Dedifferentiated amniotic fluid mesenchymal stem cell (primary cell): ENCODE measurements around the gene CCDC69.
"Not testable (repeated sequence)": the region's sequence is repeated elsewhere in the genome, so short reads cannot be mapped to it uniquely, and the experiment has no call there.

ENCODE experiments used
- DNase-seq: peaks from one replicate; pipeline ENCODE4 v3.0.0-alpha.2; 2016; ENCODE audit errors: extremely low spot score

The CCDC69 gene

DNA sequence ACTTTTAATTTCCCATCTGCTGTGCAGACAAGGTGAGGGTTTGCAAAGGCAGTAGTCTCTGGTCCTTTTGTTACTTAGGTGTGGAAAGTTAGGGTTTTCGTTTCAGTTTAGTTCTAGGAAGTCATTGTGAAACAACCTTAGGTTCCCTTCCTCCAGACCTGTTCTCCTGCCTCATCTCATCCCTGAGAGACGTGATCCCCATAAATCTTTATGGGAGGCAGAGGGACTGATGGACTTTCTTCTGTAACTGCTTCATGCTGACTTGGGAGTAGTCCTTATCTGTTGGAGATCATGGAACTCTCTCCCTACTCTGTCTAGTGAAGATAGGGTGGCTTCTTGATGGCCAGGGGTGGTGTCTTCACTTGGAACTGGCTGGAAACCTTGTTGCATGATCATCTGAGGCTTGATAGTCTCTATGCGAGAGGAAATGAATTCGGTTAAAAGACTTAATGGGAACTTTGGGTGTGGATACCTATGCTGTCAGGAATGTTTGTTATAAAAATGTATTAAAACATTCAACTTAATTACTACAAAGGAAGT lies 21.9 kb upstream of the CCDC69 start:
- no peak for DNase-seq

DNA sequence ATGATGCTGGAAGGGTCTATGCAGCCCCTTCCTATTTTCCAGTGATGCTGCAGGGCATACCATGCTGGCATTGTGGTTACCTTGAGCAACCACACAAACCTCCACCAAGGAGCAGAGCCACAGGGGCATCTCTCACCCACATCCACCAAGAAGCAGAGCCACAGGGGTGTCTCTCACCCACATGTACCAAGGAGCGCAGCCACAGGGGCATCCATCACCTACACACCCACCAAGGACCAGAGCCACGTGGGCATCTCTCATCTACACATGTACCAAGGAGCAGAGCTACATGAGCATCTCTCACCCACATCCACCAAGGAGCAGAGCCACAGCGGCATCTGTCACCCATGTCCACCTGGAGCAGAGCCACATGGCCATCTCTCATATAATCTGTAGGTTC lies 20.3 kb upstream of the CCDC69 start:
- no peak for DNase-seq

DNA sequence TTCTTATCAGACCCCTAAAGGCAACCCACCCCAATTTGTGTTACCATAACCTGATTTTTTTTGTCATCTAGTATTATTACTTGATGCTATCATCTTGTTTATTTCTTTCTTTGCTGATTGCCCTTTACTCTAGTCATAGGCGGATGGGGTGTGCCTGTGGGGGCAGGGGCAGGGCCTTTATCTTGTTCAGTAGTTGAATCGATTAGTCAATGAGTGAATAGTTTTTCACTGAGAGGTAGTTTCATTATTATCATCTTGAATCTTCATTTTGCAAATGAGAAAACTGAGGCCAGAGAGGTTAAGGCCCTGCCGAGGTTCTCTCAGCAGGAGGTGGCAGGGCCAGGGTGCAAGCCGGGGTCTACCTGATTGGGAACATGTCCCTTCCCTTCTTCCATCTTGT lies 19.7 kb upstream of the CCDC69 start:
- DNase-seq, result no peak

DNA sequence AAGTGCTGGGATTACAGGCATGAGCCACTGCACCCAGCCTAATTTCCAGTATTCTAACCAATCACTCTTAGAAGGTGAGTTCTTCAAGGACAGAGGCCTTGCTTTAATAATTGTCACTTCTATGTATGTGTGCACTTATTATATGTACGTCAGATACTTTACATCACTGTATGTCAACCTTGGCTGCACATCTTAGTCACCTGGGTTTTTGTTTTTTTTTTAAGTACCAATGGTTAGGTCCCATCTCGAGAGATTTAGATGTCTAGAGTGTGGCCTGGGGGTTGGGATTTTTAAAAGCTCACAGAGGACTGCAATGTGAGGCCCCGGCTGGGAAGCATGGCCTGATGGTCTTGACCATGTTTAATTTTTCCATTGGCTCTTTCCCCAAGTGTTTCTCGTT lies 19.2 kb upstream of the CCDC69 start:
- DNase-seq, result no peak

DNA sequence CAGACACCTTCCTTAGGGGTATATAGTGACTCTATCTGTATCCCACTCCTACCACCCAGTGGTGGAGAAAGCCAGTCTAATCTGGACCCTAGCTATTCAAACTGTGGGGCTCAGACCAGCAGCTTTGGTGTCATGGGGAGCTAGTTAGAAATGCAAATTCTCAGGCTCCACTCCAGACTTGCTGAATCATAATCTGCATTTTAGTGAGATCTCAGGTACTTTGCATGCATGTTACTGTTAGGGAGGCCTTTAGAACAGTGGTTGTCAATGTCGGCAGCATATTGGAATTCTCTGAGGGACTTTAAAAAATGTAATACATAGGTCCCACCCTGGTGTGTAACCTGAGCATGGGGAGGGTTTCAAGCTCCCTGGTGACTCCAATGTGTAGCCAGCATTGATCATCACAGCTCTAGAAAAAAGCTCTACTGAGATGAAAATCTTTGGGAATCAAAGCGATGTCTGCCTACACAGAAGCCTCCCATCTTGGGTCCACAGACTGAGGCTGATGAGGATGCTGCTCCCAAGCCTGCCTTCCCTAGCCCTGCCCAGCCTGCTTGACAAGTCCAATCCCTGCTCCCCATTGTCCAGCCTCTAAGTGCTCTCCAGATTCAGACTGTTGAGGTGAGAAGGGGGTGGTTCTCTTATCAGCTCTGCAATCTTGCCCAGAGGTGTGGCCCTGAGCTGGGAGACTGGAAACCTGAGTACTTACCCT lies 17.2 kb upstream of the CCDC69 start:
- DNase-seq, result no peak

DNA sequence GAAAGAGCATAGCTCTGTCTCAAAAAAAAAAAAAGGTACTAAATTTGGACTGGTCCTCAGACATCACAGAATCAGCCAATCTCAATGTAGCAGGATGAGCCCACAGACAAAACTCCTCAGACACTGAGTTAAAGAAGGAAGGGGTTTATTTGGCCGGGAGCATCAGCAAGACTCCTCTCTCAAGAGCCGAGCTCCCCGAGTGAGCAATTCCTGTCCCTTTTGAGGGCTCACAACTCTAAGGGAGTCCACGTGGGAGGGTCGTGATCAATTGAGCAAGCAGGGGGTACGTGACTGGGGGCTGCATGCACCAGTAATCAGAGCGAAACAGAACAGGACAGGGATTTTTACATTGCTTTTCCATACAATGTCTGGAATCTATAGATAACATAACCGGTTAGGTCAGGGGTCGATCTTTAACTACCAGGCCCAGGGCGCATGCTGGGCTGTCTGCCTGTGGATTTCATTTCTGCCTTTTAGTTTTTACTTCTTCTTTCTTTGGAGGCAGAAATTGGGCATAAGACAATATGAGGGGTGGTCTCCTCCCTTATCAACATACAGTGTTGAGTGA lies 16.5 kb upstream of the CCDC69 start:
- not testable (repeated sequence) for DNase-seq

DNA sequence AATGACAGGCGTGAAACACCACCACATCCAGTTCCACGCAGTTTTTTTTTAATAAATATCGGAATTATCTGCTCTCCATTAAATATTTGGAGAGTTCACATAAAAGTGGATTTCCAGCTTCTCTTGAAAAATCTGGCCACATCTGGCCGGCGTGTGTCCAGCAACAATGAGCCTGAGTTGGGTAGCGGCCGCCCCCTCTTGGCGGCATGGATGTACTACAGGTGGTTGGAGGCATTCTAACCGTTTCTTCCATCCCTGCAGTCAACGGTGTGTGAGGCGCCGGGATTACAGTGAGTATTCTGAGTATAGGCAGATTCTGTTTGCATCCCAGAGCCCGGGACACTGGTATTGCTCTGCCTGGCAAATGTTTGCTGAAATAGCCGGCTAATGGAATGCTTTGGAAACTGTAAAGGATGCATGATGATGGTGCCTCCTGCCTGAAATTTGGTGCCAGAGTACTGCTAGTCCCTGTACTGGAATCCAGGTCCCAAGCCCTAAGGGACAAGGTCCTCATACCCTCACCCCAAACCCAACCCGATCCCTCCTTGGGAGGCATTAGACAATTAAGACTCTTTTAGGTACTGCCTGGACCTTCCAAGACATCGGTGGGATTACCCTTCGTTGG lies 15.5 kb upstream of the CCDC69 start:
- peak; percentile 31 for DNase-seq

DNA sequence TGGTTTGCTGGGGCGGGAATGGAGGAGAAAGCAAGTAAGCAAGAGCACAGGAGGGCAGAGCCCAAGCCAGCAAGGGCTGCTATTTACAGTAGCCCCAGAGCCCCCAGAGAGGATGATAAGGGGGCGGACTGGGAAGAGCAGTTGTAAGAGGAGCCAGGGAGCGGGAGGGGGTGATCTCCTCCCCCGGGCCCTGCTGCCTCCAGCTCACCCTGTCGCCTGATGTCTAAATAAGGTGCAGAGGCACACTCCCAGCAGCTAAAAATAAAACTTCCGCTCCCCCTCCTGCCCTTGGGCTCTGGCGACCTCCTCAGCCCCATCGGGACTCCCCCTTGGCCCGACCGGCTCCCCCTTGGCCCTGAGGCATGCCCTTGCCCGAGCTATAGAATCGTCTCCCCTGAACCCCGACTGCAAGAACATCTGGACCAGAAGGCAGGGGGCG lies 14.4 kb upstream of the CCDC69 start:
- DNase-seq, result no peak

DNA sequence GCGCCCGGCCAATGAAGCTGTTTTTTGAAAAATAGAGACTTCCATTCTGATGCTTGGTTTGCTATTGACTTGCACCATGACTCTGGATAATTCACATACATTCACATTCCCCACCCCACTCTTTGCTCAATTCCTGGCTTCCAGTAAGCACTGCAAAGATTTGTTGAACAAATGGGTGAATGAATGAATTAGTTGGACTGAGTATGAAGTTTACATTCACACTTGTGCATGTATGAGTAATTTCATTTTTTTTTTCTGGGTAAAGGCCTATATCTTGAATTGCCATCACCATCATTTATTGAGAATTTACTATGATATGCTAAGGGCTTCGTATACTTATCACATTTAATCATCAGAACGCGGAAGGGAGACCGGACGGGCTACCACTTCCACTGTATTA lies 13.8 kb upstream of the CCDC69 start:
- no peak for DNase-seq

DNA sequence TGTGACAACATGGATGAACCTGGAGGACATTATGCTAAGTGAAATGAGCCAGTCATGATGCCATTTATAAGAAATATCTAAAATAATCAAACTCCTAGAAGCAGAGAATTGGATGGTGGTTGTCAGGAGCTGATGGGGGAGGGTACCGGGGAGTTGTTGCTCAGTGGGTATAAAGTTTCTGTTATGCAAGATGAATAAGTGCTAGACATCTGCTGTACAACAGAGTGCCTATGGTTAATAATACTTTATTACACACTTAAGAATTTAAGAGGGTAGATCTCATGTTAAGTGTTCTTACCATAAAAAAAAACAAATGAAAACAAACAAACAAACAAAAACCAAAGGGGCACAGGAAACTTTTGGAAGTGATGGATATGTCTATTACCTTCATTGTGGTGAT lies 13.0 kb upstream of the CCDC69 start:
- no peak for DNase-seq

DNA sequence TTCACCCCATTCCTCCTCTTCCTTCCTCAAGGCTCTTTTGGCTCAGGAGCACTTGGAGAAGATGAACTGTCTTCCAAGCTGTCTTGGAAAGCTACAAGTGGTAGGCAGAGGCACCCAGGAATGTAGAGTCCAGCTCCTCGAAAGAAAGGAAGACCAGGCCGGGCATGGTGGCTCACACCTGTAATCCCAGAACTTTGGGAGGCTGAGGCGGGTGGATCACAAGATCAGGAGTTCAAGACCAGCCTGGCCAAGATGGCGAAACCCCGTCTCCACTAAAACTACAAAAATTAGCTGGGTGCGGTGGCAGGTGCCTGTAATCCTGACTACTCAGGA lies 11.3 kb upstream of the CCDC69 start:
- not testable (repeated sequence) for DNase-seq

DNA sequence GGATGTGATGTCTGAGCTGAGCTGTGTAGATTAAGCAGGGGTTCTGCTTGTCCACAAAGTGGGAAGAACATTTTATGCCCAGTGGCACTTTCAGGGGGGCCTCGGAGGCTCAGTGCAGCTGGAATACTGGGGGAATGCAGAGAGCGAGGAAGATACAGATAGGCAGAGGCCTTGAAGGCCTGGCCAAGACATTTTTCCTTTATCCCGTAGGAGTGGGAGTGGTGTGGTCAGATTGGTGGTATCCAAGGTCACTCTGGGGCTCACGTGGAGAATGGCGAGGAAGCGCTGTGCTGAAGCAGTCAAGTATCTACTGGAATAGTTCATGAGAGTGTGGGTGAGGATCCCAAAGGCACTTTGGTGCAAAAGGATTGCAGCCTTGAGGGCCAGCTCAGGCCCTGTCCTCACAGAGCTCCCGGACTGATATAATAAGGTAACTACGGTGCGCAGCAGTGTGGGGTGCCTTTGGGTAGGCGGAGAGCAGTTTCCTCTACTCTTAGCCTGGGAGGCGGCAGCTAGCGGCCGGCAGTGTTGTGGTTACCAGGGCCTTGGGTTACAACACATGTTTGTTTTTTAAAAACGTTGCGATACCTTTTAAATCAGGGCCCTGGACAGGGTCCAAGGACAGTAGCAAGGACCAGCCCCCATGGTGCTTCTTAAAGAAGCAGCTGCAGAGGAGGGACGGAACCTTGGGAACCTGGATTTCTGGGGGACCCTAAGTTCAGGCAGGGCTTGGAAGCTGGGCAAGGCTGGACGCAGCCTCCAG lies 10.8 kb upstream of the CCDC69 start:
- peak; percentile 21 for DNase-seq

DNA sequence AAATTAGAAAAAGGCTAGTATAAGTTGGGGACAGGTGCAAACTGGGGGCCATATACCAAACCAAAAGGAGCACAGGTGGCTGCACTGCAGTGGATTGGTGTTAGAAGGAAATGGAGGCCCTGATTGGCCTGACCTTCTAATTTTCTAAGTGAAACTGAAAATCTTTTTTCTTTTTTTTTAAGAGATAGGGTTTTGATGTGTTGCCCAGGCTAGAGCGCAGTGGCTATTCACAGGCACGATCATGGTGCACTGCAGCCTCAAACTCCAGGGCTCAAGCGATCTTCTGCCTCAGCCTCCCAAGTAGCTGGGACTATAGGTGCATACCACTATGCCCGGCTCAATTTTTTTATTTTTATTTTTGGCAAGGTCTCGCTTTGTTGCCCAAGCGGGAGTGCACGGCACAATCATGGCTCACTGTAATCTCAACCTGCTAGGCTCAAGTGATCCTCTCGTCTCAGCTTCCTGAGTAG lies 9.8 kb upstream of the CCDC69 start:
- DNase-seq, result no peak

DNA sequence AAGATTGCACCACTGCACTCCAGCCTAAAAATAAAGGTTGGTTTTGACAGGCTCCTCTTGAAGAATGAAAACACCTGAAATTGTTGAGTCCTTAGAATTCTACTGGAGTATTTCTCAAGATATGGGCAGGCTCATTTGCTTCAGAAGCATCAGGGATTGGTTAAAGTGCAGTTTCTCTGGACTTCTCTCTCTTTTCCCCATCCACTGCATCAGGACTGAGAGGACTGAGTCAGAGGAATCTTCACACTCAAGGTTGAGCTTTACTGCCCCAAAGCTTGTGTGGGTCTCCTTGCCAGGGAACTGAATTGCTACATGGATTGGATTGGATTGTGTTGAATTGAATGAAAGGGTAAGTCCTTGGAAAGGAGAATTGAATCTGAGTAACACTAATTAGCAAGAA lies 7.5 kb upstream of the CCDC69 start:
- no peak for DNase-seq

DNA sequence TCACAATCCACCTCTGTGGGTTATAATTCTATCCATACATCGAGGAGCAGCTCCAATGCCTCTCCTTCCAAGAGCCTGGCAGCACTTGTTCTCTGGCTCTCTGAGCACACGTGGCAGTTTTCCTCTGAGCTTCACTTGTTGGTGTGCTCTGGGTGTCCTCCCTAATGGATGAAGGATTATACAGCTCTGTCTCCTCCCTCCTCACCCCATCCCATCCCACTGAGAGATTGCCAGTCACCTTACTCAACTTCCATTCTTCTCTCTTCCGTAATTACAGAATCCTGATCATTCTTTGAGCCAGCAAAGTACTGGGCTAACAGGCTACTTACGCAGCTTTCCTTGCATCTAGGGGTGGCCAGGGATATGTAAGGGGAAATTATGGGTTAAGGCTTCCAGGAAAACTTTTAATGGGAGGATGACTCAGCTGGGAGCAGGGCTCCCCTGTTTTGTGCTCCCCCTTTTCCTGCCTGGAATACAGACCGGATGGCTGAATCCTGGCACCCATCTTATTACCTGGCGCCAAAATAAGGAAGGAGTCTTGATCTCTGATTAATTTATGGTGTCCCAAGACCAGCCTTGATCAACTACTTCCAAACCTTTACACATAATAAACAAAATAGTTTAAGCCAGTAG lies 6.3 kb upstream of the CCDC69 start:
- DNase-seq, result no peak

DNA sequence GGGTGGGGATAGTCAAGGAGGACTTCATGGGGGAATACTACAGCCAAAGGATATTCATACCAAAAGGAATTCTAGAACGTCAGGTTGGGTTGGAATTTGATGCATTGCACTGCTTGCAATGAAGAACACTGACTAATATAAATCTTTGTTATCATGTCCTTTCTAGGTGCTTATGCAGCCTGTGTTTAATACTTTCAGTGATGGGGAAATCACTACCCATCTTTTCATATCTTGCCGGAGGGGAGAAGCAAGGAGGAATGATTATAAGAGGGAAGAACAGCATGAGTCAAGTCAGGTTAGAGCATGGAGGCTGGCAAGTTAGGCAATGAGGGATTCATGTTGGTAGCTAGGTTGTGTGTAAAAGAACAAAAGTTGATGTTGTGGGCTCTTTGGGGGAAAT lies 5.1 kb upstream of the CCDC69 start:
- DNase-seq, result no peak

DNA sequence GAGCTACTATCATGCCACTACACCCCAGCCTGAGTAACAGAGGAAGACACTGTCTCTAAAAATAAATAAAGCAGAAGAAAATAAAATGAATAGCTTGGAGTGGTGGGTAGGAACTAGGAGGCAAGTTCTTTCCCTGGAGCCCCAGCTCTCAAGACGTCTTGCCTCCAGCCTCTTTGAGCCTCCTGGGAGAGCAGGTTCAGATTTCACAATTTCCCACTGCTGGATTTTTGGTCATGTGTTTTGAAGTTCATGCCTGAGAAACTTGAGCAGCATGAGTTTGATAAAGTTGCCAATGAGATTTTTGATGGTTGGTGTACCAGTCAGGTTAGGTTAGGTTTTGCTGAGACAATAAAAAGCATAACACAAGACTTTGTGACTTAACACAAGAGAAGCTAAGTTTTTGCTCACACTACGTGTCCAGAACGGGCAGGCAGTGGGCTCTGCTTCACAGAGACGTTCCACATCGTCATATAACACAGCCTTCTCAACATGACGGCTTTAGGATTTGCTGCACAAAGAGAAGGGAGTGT lies 4.1 kb upstream of the CCDC69 start:
- DNase-seq, result no peak

DNA sequence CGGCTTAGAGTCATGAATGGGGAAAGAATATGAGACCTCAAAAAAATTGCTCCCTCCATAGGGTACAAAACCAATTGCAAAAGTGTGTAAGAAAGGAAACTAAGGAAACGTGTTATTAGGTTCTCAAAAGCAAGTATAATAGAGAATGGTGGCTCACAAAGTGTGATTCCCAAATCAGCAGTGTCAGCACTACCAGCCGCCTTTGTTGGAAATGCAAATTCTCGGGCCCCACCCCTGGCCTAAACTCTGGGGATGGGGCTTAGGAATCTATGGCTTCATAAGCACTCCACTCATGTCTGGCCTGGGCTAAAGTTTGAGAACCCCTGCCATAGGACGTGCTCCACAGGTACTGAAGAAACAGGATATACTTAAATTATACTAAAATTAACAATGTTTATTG lies 1.6 kb upstream of the CCDC69 start:
- DNase-seq, result no peak

DNA sequence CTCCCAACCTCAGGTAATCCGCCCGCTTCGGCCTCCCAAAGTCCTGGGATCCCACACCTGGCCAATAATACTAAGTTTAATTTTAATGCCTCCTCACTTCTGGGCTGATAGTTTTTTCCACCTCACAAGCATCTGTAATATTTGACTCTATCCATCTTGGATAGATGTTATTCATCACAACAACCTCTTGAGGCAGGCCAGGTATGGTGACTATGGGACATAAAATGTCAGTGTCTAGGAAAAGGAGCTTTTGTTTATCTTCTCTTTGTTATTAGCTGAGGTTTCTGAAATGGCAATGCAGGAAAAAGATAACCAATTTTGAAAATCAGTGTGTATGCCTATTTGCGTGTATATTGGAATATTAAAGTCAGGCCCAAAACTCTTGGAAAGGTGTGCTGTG lies 1.2 kb upstream of the CCDC69 start:
- no peak for DNase-seq

DNA sequence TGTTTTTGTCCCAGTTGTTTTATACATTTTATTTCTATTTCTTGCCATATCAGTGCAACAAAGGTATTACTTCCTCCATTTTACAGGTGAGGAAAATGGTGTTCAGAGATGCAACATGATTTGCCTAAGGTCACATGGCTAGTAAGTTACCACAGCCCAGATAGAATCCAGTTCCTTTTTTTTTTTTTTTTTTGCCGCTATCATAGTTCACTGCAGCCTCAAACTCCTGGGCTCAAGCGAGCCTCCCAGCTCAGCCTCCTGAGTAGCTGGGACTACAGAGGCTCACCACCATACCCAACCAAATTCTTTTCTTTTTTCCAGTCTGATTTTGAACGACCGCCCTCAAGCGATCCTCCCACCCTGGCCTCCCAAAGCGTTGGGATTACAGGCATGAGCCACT lies 480 bp upstream of the CCDC69 start:
- no peak for DNase-seq

DNA sequence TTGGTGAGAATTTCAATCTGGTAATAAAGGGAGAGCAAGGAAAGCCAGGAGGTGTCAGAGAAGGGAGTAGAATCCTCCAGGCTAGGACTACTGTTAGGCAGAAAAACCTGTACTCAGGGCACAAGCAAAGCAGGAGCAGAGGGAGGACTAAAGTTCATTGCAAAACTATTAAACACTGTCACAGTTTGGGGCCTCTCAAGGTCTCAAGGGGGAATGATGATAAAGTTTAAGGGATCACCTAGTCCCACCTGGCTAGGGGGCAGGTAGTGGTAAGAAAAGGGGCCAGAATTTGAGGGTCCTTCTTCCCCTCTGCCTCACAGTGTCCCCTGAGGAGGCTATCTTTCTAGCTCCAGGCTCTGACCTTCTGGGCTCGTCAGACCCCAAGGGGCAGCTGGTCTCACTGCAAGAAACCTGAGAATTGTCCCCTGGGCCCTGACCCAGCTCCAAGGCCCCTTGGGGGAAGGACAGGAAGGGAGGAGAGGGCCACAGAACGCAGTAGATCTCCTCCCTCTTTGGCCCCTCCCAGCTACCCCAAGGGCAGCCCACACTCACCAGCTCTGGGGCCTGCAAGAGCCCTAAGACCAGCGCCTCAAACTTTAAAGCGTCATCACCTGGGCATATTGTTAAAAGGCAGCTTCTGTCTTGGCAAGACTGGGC lies 974 bp downstream of the CCDC69 start:
- DNase-seq, result no peak
